Osteocyte (in vitro differentiated cells): Measurements from ENCODE around the gene FGF6. TPM values are rescaled to one million over a fixed set of nuclear protein-coding genes. Genes with fewer than 3 reads are reported as not detected.
A peak's percentile ranks its signal among the peaks of the same experiment; 100 is the strongest.

Experiments used
- DNase-seq: peaks from one replicate; pipeline ENCODE4 v3.0.0; 2021; ENCODE audit warnings: mixed read lengths; ENCODE audit not compliant: unreplicated experiment; ENCODE audit errors: extremely low spot score
- H3K27ac Mint-ChIP-seq: one replicate; pipeline ENCODE4 v1.8.0; 2021; ENCODE audit warnings: mild to moderate bottlenecking, mixed read lengths; ENCODE audit not compliant: unreplicated experiment
- H3K27me3 Mint-ChIP-seq: one replicate; pipeline ENCODE4 v1.8.0; 2021; ENCODE audit warnings: mixed read lengths; ENCODE audit not compliant: unreplicated experiment
- H3K36me3 Mint-ChIP-seq: one replicate; pipeline ENCODE4 v1.8.0; 2021; ENCODE audit warnings: mixed read lengths; ENCODE audit not compliant: unreplicated experiment
- H3K4me1 Mint-ChIP-seq: one replicate; pipeline ENCODE4 v1.8.0; 2021; ENCODE audit warnings: mixed read lengths; ENCODE audit not compliant: unreplicated experiment
- H3K4me3 Mint-ChIP-seq: one replicate; pipeline ENCODE4 v1.8.0; 2021; ENCODE audit warnings: mild to moderate bottlenecking, moderate library complexity, mixed read lengths; ENCODE audit not compliant: unreplicated experiment
- H3K9me3 Mint-ChIP-seq: one replicate; pipeline ENCODE4 v1.8.0; 2021; ENCODE audit warnings: mixed read lengths; ENCODE audit not compliant: unreplicated experiment
- total RNA-seq: library from RNA; stranded (reverse); gene quantifications from 2 replicates; pipeline ENCODE4 v1.2.1, GENCODE V29; 2021
- TF ChIP-seq, protein P1 (sequence below): fragments of 200-600 bp; sonication (generic); IDR thresholded peaks from 2 replicates; pipeline ENCODE4 v1.5.0; 2021; ENCODE audit warnings: antibody characterized with exemption, mild to moderate bottlenecking, moderate library complexity

The FGF6 gene
- total RNA-seq, 1 donor from 2014 or later = not detected

DNA sequence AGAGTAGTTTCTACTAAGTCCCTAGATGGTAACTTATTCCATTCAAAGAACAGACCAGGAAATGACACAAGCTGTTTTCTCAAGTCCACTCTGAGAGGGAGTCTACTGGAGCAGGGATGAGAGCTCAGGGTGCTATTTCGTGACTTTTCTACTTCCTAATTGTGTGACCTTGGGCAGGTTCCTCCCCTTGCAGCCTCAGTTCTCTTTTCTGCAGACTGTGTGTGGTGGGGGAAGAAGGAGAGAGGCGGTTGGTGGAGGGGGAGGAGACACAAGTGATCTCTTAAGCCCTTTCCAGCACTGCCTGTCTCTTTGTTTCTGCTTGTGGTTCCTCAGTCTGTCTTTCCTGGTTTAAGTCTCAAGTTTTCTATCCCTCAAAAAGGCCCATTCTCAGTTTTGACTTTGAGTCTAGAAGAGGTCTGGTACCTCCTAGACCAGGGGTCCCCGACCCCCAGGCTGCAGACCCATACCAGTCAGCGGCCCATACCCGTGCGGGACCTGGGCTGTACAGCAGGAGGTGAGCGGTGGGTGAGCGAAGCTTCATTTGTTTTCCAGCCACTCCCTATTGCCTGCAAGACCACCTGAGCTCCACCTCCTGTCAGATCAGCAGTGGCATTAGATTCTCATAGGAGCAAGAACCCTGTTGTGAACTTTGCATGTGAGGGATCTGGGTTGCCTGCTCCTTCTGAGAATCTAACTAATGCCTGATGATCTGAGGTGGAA lies 10.7 kb downstream of the FGF6 start:
- peaks cover 3% of the 10 kb centered on the region for H3K27me3 Mint-ChIP-seq
- peak; percentile 70 for DNase-seq
- H3K36me3 Mint-ChIP-seq = no peaks in the 10 kb centered on the region
- no peak overlapping the region for H3K27ac Mint-ChIP-seq
- no peak overlapping the region for H3K4me3 Mint-ChIP-seq
- H3K9me3 Mint-ChIP-seq = no peaks in the 10 kb centered on the region
- TF ChIP-seq, protein P1, sequence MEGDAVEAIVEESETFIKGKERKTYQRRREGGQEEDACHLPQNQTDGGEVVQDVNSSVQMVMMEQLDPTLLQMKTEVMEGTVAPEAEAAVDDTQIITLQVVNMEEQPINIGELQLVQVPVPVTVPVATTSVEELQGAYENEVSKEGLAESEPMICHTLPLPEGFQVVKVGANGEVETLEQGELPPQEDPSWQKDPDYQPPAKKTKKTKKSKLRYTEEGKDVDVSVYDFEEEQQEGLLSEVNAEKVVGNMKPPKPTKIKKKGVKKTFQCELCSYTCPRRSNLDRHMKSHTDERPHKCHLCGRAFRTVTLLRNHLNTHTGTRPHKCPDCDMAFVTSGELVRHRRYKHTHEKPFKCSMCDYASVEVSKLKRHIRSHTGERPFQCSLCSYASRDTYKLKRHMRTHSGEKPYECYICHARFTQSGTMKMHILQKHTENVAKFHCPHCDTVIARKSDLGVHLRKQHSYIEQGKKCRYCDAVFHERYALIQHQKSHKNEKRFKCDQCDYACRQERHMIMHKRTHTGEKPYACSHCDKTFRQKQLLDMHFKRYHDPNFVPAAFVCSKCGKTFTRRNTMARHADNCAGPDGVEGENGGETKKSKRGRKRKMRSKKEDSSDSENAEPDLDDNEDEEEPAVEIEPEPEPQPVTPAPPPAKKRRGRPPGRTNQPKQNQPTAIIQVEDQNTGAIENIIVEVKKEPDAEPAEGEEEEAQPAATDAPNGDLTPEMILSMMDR = no peak
- no peaks in the 10 kb centered on the region for H3K4me1 Mint-ChIP-seq

DNA sequence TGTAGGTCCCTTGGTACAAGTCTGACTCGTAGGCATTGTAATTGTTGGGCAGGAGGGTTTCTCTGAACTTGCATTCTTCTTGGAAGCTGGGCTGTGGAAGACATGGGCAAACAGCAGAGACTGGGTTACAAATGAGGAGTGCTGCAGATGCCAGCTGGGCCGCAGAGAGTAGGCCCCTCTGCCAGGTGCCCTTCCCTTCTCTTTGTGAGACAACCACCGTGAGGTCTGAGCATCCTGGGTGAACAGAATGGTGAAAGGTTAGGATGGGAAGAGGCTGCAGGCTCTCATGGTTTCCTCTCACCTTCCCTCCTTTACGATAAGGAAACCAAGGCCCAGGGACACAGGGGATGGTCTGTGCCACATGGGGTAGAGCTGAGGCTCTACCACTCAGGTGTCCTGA lies 11.3 kb downstream of the FGF6 start:
- peaks cover 3% of the 10 kb centered on the region for H3K27me3 Mint-ChIP-seq
- no peak overlapping the region for H3K27ac Mint-ChIP-seq
- H3K9me3 Mint-ChIP-seq = no peaks in the 10 kb centered on the region
- H3K4me3 Mint-ChIP-seq = no peak overlapping the region
- no peaks in the 10 kb centered on the region for H3K4me1 Mint-ChIP-seq
- DNase-seq = peak; percentile 51
- TF ChIP-seq, protein P1 = no peak
- H3K36me3 Mint-ChIP-seq = no peaks in the 10 kb centered on the region

DNA sequence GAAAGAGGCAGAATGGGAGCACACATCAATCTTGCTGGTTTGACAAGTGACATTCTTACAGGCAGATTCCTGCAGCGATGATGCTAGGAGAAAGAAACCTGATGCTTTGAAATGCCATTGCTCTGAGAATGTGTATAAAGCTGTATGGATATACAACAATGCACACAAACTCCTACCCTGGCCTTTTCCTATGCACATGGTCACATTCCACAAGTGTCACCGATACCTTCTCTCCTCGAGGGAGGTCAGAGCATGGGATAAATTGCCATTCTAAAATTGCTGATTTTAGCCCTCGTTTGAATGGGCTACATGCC lies 11.9 kb downstream of the FGF6 start:
- peak; percentile 36 for DNase-seq
- H3K4me3 Mint-ChIP-seq = no peak overlapping the region
- H3K27ac Mint-ChIP-seq = no peak overlapping the region
- H3K36me3 Mint-ChIP-seq = no peaks in the 10 kb centered on the region
- peaks cover 3% of the 10 kb centered on the region for H3K27me3 Mint-ChIP-seq
- H3K4me1 Mint-ChIP-seq = no peaks in the 10 kb centered on the region
- TF ChIP-seq, protein P1 = no peak
- H3K9me3 Mint-ChIP-seq = no peaks in the 10 kb centered on the region

DNA sequence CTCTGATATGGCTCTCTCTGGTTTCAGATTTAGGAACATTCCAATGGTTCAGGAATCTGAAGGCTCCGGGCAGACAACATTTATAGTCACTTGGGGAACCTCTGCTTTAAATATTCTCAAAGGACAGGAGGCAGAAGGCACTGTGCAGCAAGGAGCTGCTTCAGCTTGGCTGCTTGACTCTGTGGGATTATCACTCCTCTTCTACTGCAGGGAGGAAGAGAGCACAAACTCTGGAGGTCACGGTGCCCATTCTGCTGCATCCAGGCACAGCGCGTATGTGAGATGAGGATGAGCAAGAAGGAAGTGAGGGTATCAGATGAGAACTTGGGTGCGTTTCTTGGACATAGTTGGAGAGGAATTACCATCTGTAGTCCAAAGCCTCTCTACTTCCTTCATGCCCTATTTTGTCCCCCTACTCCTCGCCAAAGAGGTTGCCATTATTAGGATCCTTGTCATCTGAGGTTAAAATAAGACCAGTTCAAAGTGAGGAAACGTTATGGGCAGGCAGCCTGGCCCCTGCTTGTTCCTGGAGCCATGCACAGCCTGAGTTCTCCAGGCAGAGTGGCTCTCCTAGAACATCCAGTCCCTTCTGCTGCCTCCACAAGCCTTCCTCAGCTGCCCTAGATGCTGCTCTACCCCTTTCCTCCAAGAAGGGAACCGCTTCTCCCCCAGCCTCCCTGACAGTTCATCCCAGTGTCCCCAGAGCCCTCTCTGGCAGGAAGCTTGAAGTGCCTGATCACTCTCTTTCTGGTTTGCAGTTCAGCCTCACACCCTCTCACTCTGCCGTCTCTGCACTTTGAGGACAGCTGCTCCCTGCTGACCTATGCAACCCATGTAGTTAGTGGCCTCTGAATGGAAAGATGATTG lies 12.5 kb downstream of the FGF6 start:
- H3K4me1 Mint-ChIP-seq = no peaks in the 10 kb centered on the region
- TF ChIP-seq, protein P1 = no peak
- H3K4me3 Mint-ChIP-seq = no peak overlapping the region
- peaks cover 1% of the 10 kb centered on the region for H3K27me3 Mint-ChIP-seq
- peak; percentile 57 for DNase-seq
- H3K36me3 Mint-ChIP-seq = no peaks in the 10 kb centered on the region
- no peak overlapping the region for H3K27ac Mint-ChIP-seq
- no peaks in the 10 kb centered on the region for H3K9me3 Mint-ChIP-seq

DNA sequence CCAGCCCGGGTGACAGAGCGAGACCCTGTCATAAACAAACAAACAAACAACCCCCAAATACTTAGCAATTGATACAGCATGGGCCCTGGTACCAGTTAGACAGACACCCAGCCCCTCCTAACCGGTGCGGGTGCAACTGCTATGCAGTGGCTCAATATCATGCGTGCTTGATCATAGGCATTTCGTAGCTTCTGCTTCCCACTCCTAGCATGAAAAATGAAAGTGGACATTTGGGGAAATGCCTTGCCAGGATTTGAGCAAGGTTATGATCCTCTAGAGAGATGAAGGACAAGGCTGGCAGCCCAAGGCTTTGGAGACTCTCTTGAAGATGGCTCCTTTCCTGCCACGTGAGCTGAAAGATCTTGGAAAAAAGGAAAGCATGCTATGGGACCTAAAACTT lies 13.7 kb downstream of the FGF6 start:
- TF ChIP-seq, protein P1 = no peak
- Mint-ChIP-seq H3K36me3 (no peaks in the 10 kb centered on the region), H3K27ac (no peak overlapping the region), H3K9me3 (no peaks in the 10 kb centered on the region), H3K27me3 (no peaks in the 10 kb centered on the region), H3K4me3 (no peak overlapping the region), H3K4me1 (no peaks in the 10 kb centered on the region)
- DNase-seq = no peak
